Common myeloid progenitor, CD34-positive (primary cell): Measurements from ENCODE around the gene TMED4.

Experiments
- CTCF ChIA-PET: fragments of 350-600 bp; sonication (Branson Sonifier 250); formaldehyde crosslinking; loops from one replicate; lab custom pipeline; 2021; ENCODE audit warnings: antibody characterized with exemption; lab: Charles Lee
- POLR2A ChIA-PET: fragments of 350-600 bp; sonication (Branson Sonifier 250); formaldehyde crosslinking; loops from one replicate; lab custom pipeline; 2021; ENCODE audit warnings: antibody characterized with exemption; lab: Charles Lee
- DNase-seq, 3 donors: peaks; one replicate each; pipeline versions ENCODE4 v3.0.0 to v3.0.0-alpha.2; 2013
- H3K27ac ChIP-seq, 2 experiments: 1 replicate in 1 of 2; 2 replicates in 1 of 2; pipeline ENCODE4 v1.7.0; 2013; ENCODE audit warnings: inconsistent platforms in 2 of 2, low read length in 2 of 2, mild to moderate bottlenecking in 2 of 2, low read depth in 1 of 2, moderate library complexity in 1 of 2; ENCODE audit not compliant: severe bottlenecking in 2 of 2, insufficient read depth in 1 of 2, poor library complexity in 1 of 2
- H3K27me3 ChIP-seq, 5 experiments: replicated peaks in 2 of 5; 1 replicate in 3 of 5; 2 replicates in 2 of 5; pipeline versions ENCODE4 v1.6.1 to v1.7.0; 2013; ENCODE audit warnings: low read length in 4 of 5, mild to moderate bottlenecking in 2 of 5, moderate library complexity in 2 of 5, inconsistent platforms in 1 of 5; ENCODE audit not compliant: insufficient read depth in 5 of 5, control insufficient read depth in 4 of 5
- H3K36me3 ChIP-seq, 4 experiments: 1 replicate in 2 of 4; 2 replicates in 2 of 4; pipeline versions ENCODE4 v1.6.1 to v1.7.0; 2013; ENCODE audit warnings: low read length in 3 of 4, control low read depth in 1 of 4, mild to moderate bottlenecking in 1 of 4; ENCODE audit not compliant: control insufficient read depth in 4 of 4, insufficient read depth in 4 of 4
- H3K4me1 ChIP-seq, 4 experiments: 1 replicate in 3 of 4; 2 replicates in 1 of 4; pipeline versions ENCODE4 v1.6.1 to v1.7.1; 2013; ENCODE audit warnings: low read length in 3 of 4, mild to moderate bottlenecking in 3 of 4, control low read depth in 1 of 4, inconsistent platforms in 1 of 4, moderate library complexity in 1 of 4; ENCODE audit not compliant: control insufficient read depth in 4 of 4, insufficient read depth in 4 of 4; ENCODE audit errors: control extremely low read depth in 1 of 4
- H3K4me3 ChIP-seq, 7 experiments: 1 replicate in 4 of 7; 2 replicates in 3 of 7; pipeline versions ENCODE4 v1.5.1 to v1.7.0; 2013; ENCODE audit warnings: mild to moderate bottlenecking in 7 of 7, low read length in 6 of 7, moderate library complexity in 6 of 7, inconsistent platforms in 2 of 7, low read depth in 2 of 7, control low read depth in 1 of 7; ENCODE audit not compliant: insufficient read depth in 4 of 7, control insufficient read depth in 1 of 7; ENCODE audit errors: extremely low read depth in 1 of 7
- H3K9me3 ChIP-seq, 5 experiments: 1 replicate in 4 of 5; 2 replicates in 1 of 5; pipeline versions ENCODE4 v1.6.1 to v1.7.1; 2013; ENCODE audit warnings: low read length in 4 of 5, mild to moderate bottlenecking in 2 of 5, inconsistent platforms in 1 of 5, low read depth in 1 of 5, moderate library complexity in 1 of 5; ENCODE audit not compliant: control insufficient read depth in 4 of 5, insufficient read depth in 2 of 5; ENCODE audit errors: control extremely low read depth in 1 of 5
- WGBS: methylation state at CpG from one replicate; pipeline ENCODE4 v1.1.5; 2013; ENCODE audit not compliant: insufficient coverage; 5-methylcytosine and 5-hydroxymethylcytosine counted together

The TMED4 gene

GRCh38 chr7:44530990-44531389 lies 51.0 kb downstream of the TMED4 start:
- Histone ChIP-seq H3K27me3 (no peaks in the 10 kb centered on the region), H3K9me3 (peaks cover 0 to 15% (median 6%) of the 10 kb centered on the region in 5 experiments)
- WGBS = 94% methylated on average over 10 of the region's 10 CpGs

More at GRCh38 chr7:44530990-44531389, 51.0 kb downstream of the TMED4 start:
- ChIA-PET CTCF (no interaction called here), POLR2A (no interaction called here)
- Histone ChIP-seq H3K4me3 (no peak overlapping the region), H3K4me1 (no peaks in the 10 kb centered on the region), H3K36me3 (no peaks in the 10 kb centered on the region), H3K27ac (no peak overlapping the region)
- no peak for DNase-seq
